SIG-M5 treated with dmso at 0.1 percent for 504 hours (cell line): ENCODE data around the gene LCE6A.

Experiments
- DNase-seq: peaks from one replicate; lab custom pipeline; 2025; ENCODE audit not compliant: unreplicated experiment; lab: John Stamatoyannopoulos, UW

LCE6A gene

GRCh38 chr1:152873495-152873894, 30.8 kb downstream of the LCE6A start:
- no peak for DNase-seq

- no peak for DNase-seq
Measured at GRCh38 chr1:152876827-152877226, 34.2 kb downstream of the LCE6A start.

GRCh38 chr1:152878042-152878441, 35.4 kb downstream of the LCE6A start, which contains the start of gene SMCP:
Gene SMCP, plus strand, starts transcription at chr1:152878322. Its CDS starts 6,101 bp downstream, at chr1:152884423.
- DNase-seq: no peak

- no peak for DNase-seq
Measured at GRCh38 chr1:152879559-152880198, 37.0 kb downstream of the LCE6A start.

- DNase-seq: no peak
Measured at GRCh38 chr1:152880316-152880715, 37.7 kb downstream of the LCE6A start.

GRCh38 chr1:152880907-152881306, 38.3 kb downstream of the LCE6A start:
- no peak for DNase-seq

GRCh38 chr1:152884085-152884484, 41.4 kb downstream of the LCE6A start:
- DNase-seq: no peak

GRCh38 chr1:152884506-152884905, 41.9 kb downstream of the LCE6A start:
- no peak for DNase-seq

- DNase-seq: no peak
Measured at GRCh38 chr1:152884966-152885624, 42.4 kb downstream of the LCE6A start.

GRCh38 chr1:152886085-152886484, 43.4 kb downstream of the LCE6A start:
- no peak for DNase-seq

- DNase-seq: no peak
Measured at GRCh38 chr1:152886758-152887409, 44.2 kb downstream of the LCE6A start.

GRCh38 chr1:152888126-152888525, 45.5 kb downstream of the LCE6A start:
- no peak for DNase-seq
